B cell (primary cell): ENCODE measurements around the gene ATAD3C. TPM values are rescaled to one million over a fixed set of nuclear protein-coding genes. Genes with fewer than 3 reads are reported as not detected.
A peak's percentile ranks its signal among the peaks of the same experiment; 100 is the strongest.
"Not testable (repeated sequence)": the region's sequence is repeated elsewhere in the genome, so short reads cannot be mapped to it uniquely, and the experiment has no call there.

Experiments
- ATAC-seq: fragments of 200-7000 bp; cut with Tn5 transposase; one replicate; pipeline ENCODE4 v1.10.0; 2021; ENCODE audit warnings: low read depth, mild to moderate bottlenecking, moderate number of reproducible peaks, moderate library complexity
- CTCF ChIA-PET: fragments of 350-600 bp; sonication (Branson Sonifier 250); formaldehyde crosslinking; loops from one replicate; lab custom pipeline; 2021; ENCODE audit warnings: antibody characterized with exemption, inconsistent platforms; lab: Charles Lee
- POLR2A ChIA-PET: fragments of 350-600 bp; sonication (Branson Sonifier 250); formaldehyde crosslinking; loops from one replicate; lab custom pipeline; 2021; ENCODE audit warnings: antibody characterized with exemption; lab: Charles Lee
- DNase-seq: peaks from one replicate; pipeline ENCODE4 v3.0.0; 2013
- H2AFZ ChIP-seq: 2 replicates; pipeline ENCODE4 v1.6.1; 2012; ENCODE audit warnings: mild to moderate bottlenecking, low read depth, low read length; ENCODE audit not compliant: insufficient read depth, poor library complexity, severe bottlenecking
- H3K27ac ChIP-seq, 2 donors: 1 replicate in 1 of 2; 2 replicates in 1 of 2; pipeline ENCODE4 v1.5.1; 2012 to 2013; ENCODE audit warnings: low read length in 2 of 2, mild to moderate bottlenecking in 2 of 2, moderate library complexity in 1 of 2
- H3K27me3 ChIP-seq, 4 experiments: fragments of 200-600 bp in 1 of 4; sonication (generic) in 1 of 4; replicated peaks in 1 of 4; 1 replicate in 2 of 4; 2 replicates in 2 of 4; pipeline versions ENCODE4 v1.6.1 to v1.7.0; 2013 to 2016; ENCODE audit warnings: low read length in 3 of 4, mild to moderate bottlenecking in 2 of 4, mixed read lengths in 1 of 4, moderate library complexity in 1 of 4; ENCODE audit not compliant: insufficient read depth in 4 of 4, control insufficient read depth in 3 of 4; ENCODE audit errors: control extremely low read depth in 1 of 4
- H3K36me3 ChIP-seq, 2 experiments: replicated peaks in 1 of 2; 1 replicate in 1 of 2; 2 replicates in 1 of 2; pipeline versions ENCODE4 v1.6.1 to v1.7.1; 2013; ENCODE audit warnings: low read length in 1 of 2; ENCODE audit not compliant: insufficient read depth in 2 of 2, control insufficient read depth in 1 of 2; ENCODE audit errors: control extremely low read depth in 1 of 2, extremely low read depth in 1 of 2
- H3K4me1 ChIP-seq, 2 donors: fragments of 200-600 bp in 1 of 2; sonication (generic) in 1 of 2; 1 replicate in 1 of 2; 2 replicates in 1 of 2; pipeline versions ENCODE4 v1.5.1 to v1.6.1; 2013 to 2017; ENCODE audit warnings: low read length in 2 of 2; ENCODE audit not compliant: control insufficient read depth in 2 of 2, insufficient read depth in 2 of 2
- H3K4me2 ChIP-seq: replicated peaks from 2 replicates; pipeline ENCODE3; 2012; ENCODE audit warnings: mild to moderate bottlenecking, low read depth, low read length; ENCODE audit not compliant: poor library complexity, severe bottlenecking
- H3K4me3 ChIP-seq, 5 experiments: fragments of 200-600 bp in 1 of 5; sonication (generic) in 1 of 5; 1 replicate in 3 of 5; 2 replicates in 2 of 5; pipeline versions ENCODE4 v1.5.1 to v1.7.0; 2011 to 2016; ENCODE audit warnings: low read length in 4 of 5, mild to moderate bottlenecking in 4 of 5, low read depth in 2 of 5, control low read depth in 1 of 5, moderate library complexity in 1 of 5; ENCODE audit not compliant: insufficient read depth in 1 of 5; ENCODE audit errors: control extremely low read depth in 1 of 5, extremely low read depth in 1 of 5
- H3K79me2 ChIP-seq: fragments of 200-600 bp; sonication (generic); one replicate; pipeline ENCODE4 v1.6.0; 2016; ENCODE audit warnings: low read length; ENCODE audit not compliant: control insufficient read depth, insufficient read depth
- H3K9ac ChIP-seq: fragments of 200-600 bp; sonication (generic); 2 replicates; pipeline ENCODE4 v1.6.1; 2017; ENCODE audit warnings: mild to moderate bottlenecking, low read length, moderate library complexity
- H3K9me3 ChIP-seq, 3 donors: one replicate each; pipeline versions ENCODE4 v1.6.1 to v1.7.1; 2013; ENCODE audit warnings: low read length in 2 of 3; ENCODE audit not compliant: control insufficient read depth in 2 of 3, insufficient read depth in 1 of 3; ENCODE audit errors: control extremely low read depth in 1 of 3
- H4K20me1 ChIP-seq: 2 replicates; pipeline ENCODE4 v1.6.0; 2012; ENCODE audit warnings: mild to moderate bottlenecking, low read length; ENCODE audit not compliant: insufficient read depth, control insufficient read depth, poor library complexity, severe bottlenecking
- H3K27ac Mint-ChIP-seq: one replicate; pipeline ENCODE4 v1.8.0; 2021; ENCODE audit warnings: mixed read lengths
- H3K27me3 Mint-ChIP-seq: one replicate; pipeline ENCODE4 v1.8.0; 2021; ENCODE audit warnings: mixed read lengths
- H3K4me1 Mint-ChIP-seq: one replicate; pipeline ENCODE4 v1.8.0; 2021; ENCODE audit warnings: mixed read lengths
- H3K4me3 Mint-ChIP-seq: one replicate; pipeline ENCODE4 v1.8.0; 2021; ENCODE audit warnings: mixed read lengths
- H3K9me3 Mint-ChIP-seq: one replicate; pipeline ENCODE4 v1.8.0; 2022; ENCODE audit warnings: mixed read lengths; ENCODE audit not compliant: insufficient read depth
- CTCF ChIP-seq: fragments of 200-600 bp; IDR thresholded peaks from one replicate; pipeline ENCODE4 v1.8.0; 2022; ENCODE audit warnings: antibody characterized with exemption, mild to moderate bottlenecking
- WGBS: methylation state at CpG from one replicate; pipeline ENCODE4 v1.1.5; 2013; ENCODE audit warnings: missing lambda C conversion rate; ENCODE audit not compliant: insufficient coverage; 5-methylcytosine and 5-hydroxymethylcytosine counted together
- intact Hi-C: fragments of 100-400 bp; cut with micrococcal nuclease; formaldehyde crosslinking; loops from one replicate; pipeline ENCODE4 v1.10.0; 2022
- polyA plus RNA-seq: library from polyadenylated mRNA; depleted of rRNA; stranded (reverse); fragments of >200 nt; gene quantifications from 2 replicates; pipeline ENCODE4 v1.2.3, GENCODE V29; 2012
- total RNA-seq, 2 donors: library from RNA; stranded (reverse); fragments of 120-200 nt in 1 of 2; gene quantifications; 1 replicate in 1 of 2; 2 replicates in 1 of 2; pipeline versions ENCODE4 v1.2.3 to v1.2.4, GENCODE V29; 2013 to 2022

ATAD3C gene
- total and polyA plus RNA-seq, 2 donors (not counting 1 experiment from before 2014, with no cell fraction given) = 0.20 to 1.1 TPM

GRCh38 chr1:1504777-1505365, 55.4 kb downstream of the ATAD3C start:
- TF ChIP-seq CTCF = peak; percentile 79
- Mint-ChIP-seq H3K4me3 (peak overlapping the region; percentile 93), H3K27ac (peak overlapping the region; percentile 93), H3K4me1 (peaks cover 10% of the 10 kb centered on the region)
- Histone ChIP-seq H3K4me2 (peak overlapping the region; percentile 60), H3K27ac (peak overlapping the region; percentile 58 to 82), H3K9ac (peak overlapping the region; percentile 32), H2AFZ (peak overlapping the region; percentile 49), H3K4me3 (peak overlapping the region in 4 of 5 experiments; percentile 19 to 44 (median 26))
- intact Hi-C loops = loop anchor here (2.0 kb wide), 2 partner anchors 34 to 98 kb away; partner anchors contain the start of genes ATAD3B and MRPL20
- H3K9me3 ChIP-seq, H3K27me3 ChIP-seq, H3K27me3 Mint-ChIP-seq, H3K79me2 ChIP-seq, H3K36me3 ChIP-seq, H3K9me3 Mint-ChIP-seq, H3K4me1 ChIP-seq, H4K20me1 ChIP-seq: not testable (repeated sequence)
- POLR2A ChIA-PET = interaction anchor here (0.7 to 1.2 kb wide), 2 partner anchors 97 to 130 kb away, joined by 3 to 7 read pairs; partner anchors contain the start of gene AURKAIP1
- DNase-seq = peak; percentile 72
- WGBS = 38% methylated on average over 13 of the region's 16 CpGs
- CTCF ChIA-PET = interaction anchor here (0.7 to 1.5 kb wide), 8 partner anchors 63 to 382 kb away, joined by 3 to 4 read pairs (median 3); partner anchors contain the start of gene CCNL2
- peak; percentile 48 for ATAC-seq

GRCh38 chr1:1505366-1505798, 55.9 kb downstream of the ATAD3C start:
- H3K27me3 Mint-ChIP-seq, H3K9me3 Mint-ChIP-seq, H3K4me1 ChIP-seq, H3K27me3 ChIP-seq, H3K9me3 ChIP-seq, H3K79me2 ChIP-seq, H3K36me3 ChIP-seq, H4K20me1 ChIP-seq: not testable (repeated sequence)
- TF ChIP-seq CTCF = peak; percentile 17
- Histone ChIP-seq H3K4me2 (peak overlapping the region; percentile 60), H2AFZ (peak overlapping the region; percentile 49), H3K4me3 (peak overlapping the region in 4 of 5 experiments; percentile 19 to 44 (median 26)), H3K9ac (peak overlapping the region; percentile 32), H3K27ac (peak overlapping the region; percentile 58 to 82)
- peak overlapping the region; percentile 93 for H3K4me3 Mint-ChIP-seq
- ChIA-PET CTCF (interaction anchor here (0.8 to 1.2 kb wide), 6 partner anchors 64 to 214 kb away, joined by 3 to 4 read pairs (median 3); partner anchors contain the start of genes AURKAIP1 and CCNL2), POLR2A (interaction anchor here (0.7 to 1.2 kb wide), 2 partner anchors 97 to 130 kb away, joined by 3 to 7 read pairs; partner anchors contain the start of gene AURKAIP1)
- no CpG with 5 or more reads among the region's 22 CpGs for WGBS
- ATAC-seq (peak; percentile 82), DNase-seq (peak; percentile 63)
- H3K27ac Mint-ChIP-seq = peak overlapping the region; percentile 93
- H3K4me1 Mint-ChIP-seq = peaks cover 10% of the 10 kb centered on the region
- intact Hi-C loops = loop anchor here (2.0 kb wide), 2 partner anchors 35 to 99 kb away; partner anchors contain the start of genes ATAD3B and MRPL20

GRCh38 chr1:1505801-1506200, 56.3 kb downstream of the ATAD3C start:
- H3K4me1 ChIP-seq, H4K20me1 ChIP-seq, DNase-seq, ATAC-seq, H3K4me2 ChIP-seq, H3K79me2 ChIP-seq, H3K9me3 Mint-ChIP-seq, H3K9me3 ChIP-seq, H3K4me3 ChIP-seq, H3K27me3 ChIP-seq, H2AFZ ChIP-seq, H3K9ac ChIP-seq, POLR2A ChIA-PET, H3K27me3 Mint-ChIP-seq, H3K36me3 ChIP-seq: not testable (repeated sequence)
- Mint-ChIP-seq H3K4me3 (peak overlapping the region; percentile 93), H3K4me1 (peaks cover 12% of the 10 kb centered on the region), H3K27ac (peak overlapping the region; percentile 93)
- WGBS = 82% methylated on average over 3 of the region's 5 CpGs
- intact Hi-C loops = loop anchor here (2.0 kb wide), 2 partner anchors 35 to 99 kb away; partner anchors contain the start of genes ATAD3B and MRPL20
- peak overlapping the region in 1 of 2 donors; percentile 66 for H3K27ac ChIP-seq
- CTCF ChIA-PET = interaction anchor here (0.8 to 1.2 kb wide), 4 partner anchors 107 to 214 kb away, joined by 3 to 4 read pairs (median 4); partner anchors contain the start of genes AURKAIP1 and CCNL2
